Dermis microvascular lymphatic vessel endothelial cell (primary cell): ENCODE data around the gene WDR45B. TPM values are rescaled to one million over a fixed set of nuclear protein-coding genes. Genes with fewer than 3 reads are reported as not detected.
"Not testable (repeated sequence)": the region's sequence is repeated elsewhere in the genome, so short reads cannot be mapped to it uniquely, and the experiment has no call there.

Source experiments
- DNase-seq, 2 donors: peaks; one replicate each; pipeline versions ENCODE4 v3.0.0 to v3.0.0-alpha.2; 2010; ENCODE audit warnings: low read depth in 2 of 2
- total RNA-seq: library from RNA; depleted of rRNA; stranded (reverse); fragments of >200 nt; gene quantifications from 2 replicates; pipeline ENCODE4 v1.2.1, GENCODE V29; 2014

Gene WDR45B
- total RNA-seq, 1 donor from 2014 or later, result 51.0 TPM

- no peak for DNase-seq
Observed at GRCh38 chr17:82586576-82587233, 61.5 kb downstream of the WDR45B start.

- peak in 1 of 2 donors; percentile 55 for DNase-seq
Observed at GRCh38 chr17:82585935-82586575, 62.2 kb downstream of the WDR45B start.

DNA sequence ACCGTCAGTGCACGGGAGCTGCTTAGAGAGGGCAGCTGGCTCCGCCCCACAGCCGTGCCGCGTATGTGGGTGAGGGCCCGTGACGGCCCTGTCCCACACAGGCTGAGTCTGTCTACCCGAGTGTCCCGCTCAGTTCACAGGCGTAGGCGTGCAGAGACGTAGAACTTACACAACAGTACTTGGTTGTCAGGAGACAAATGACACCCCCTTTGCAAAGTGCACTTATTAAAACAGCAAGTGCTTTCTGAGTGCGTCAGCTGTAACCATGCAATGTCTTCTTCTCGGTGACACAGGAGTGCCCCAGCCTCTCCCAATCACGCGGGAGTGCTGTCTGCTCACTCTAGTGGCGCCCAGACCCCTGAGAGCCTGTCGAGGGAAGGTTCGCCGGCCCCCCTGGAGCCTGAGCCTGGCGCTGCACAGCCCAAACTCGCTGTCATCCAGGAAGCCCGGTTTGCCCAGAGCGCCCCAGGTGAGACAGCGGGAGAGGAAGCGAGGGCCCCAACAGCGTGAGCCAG lies 64.5 kb downstream of the WDR45B start:
- DNase-seq, result no peak

- DNase-seq, result no peak
Observed at GRCh38 chr17:82582709-82583108, 65.5 kb downstream of the WDR45B start.

DNA sequence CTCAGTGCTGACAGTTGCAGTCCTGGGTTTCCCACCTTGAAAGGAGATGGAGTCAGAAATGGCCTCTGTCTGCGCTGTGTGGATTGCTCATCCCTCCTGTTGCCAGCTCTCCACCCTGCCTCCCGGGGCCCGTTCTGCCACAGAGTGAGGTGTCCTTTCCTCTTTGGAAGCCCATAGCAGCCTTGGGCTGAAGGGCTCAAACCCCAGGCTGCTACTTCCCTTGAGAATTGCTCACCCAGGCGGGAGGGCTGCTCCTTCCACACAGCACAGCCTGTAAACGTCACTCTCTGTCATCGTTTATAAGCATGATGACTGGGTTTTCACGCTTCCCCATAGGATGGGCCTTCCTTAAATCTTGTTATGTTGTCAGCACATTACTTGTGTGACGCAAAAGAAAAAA lies 66.0 kb downstream of the WDR45B start:
- no peak for DNase-seq

GRCh38 chr17:82579969-82580368 lies 68.3 kb downstream of the WDR45B start:
- not testable (repeated sequence) for DNase-seq

- DNase-seq, result no peak
Observed at GRCh38 chr17:82577300-82577699, 70.9 kb downstream of the WDR45B start.

- DNase-seq, result not testable (repeated sequence)
Observed at GRCh38 chr17:82575581-82576221, 72.5 kb downstream of the WDR45B start.

- DNase-seq, result no peak
Observed at GRCh38 chr17:82574041-82574440, 74.2 kb downstream of the WDR45B start.

GRCh38 chr17:82571855-82572254 lies 76.4 kb downstream of the WDR45B start:
- DNase-seq, result no peak

DNA sequence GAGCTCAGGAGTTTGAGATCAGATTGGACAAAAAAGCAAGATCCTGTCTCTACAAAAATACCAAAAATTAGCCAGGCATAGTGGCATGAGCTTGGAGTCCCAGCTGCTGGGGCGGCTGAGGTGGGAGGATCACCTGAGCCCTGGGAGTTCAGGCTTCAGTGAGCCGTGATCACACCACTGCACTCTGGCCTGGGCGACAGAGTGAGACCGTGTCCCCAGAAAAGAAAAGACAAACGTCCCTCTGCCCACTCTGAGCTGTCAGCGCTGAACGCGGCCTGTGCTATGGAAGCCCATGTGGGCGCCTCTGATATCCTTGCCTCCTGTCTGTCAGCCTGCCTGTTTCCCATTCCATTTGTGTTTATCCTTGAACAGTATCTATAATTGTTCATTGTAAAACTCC lies 78.0 kb downstream of the WDR45B start:
- no peak for DNase-seq

GRCh38 chr17:82569621-82570020 lies 78.6 kb downstream of the WDR45B start:
- DNase-seq, result no peak

DNA sequence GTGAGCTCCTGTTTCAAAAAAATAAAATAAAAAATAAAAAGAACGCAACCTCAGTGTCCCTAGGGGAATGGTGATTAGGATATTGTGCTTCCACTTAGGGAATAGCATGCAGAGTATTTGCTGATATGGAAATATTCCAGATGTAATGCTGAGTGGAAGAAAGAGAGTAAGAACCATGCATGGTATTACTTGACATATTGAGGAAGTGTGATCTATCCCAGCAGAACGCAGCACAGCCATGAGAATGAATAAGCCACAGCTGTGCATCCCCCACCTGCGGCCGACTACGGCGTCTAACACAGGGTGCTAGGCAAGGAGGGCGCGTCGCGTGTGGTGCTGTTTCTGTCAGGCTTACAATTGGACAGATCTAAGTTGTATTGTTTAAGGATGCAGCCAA lies 79.2 kb downstream of the WDR45B start:
- DNase-seq, result no peak

GRCh38 chr17:82567286-82567685 lies 81.0 kb downstream of the WDR45B start:
- DNase-seq, result no peak

- DNase-seq, result no peak
Observed at GRCh38 chr17:82566129-82566960, 81.9 kb downstream of the WDR45B start.

- no peak for DNase-seq
Observed at GRCh38 chr17:82565551-82565950, 82.7 kb downstream of the WDR45B start.

Other genes with a start within 250 kb of the WDR45B start
- gene HEXD, start 230.1 kb downstream of the WDR45B start, total RNA-seq, result 6.8 and 15.7 TPM in 2 replicates
- 24.1 and 25.9 TPM in 2 replicates for gene OGFOD3, start 229.9 kb downstream of the WDR45B start, total RNA-seq
- gene CYBC1, start 197.7 kb downstream of the WDR45B start, total RNA-seq, result 30.6 and 58.8 TPM in 2 replicates
- gene NARF, start 189.7 kb downstream of the WDR45B start, total RNA-seq, result 56.0 and 123 TPM in 2 replicates
- gene FOXK2, start 128.7 kb downstream of the WDR45B start, total RNA-seq, result 18.0 and 29.8 TPM in 2 replicates
- gene RAB40B, start 50.3 kb upstream of the WDR45B start, total RNA-seq, result 4.6 and 7.3 TPM in 2 replicates
- gene FN3KRP, start 68.3 kb upstream of the WDR45B start, total RNA-seq, result 16.7 and 21.0 TPM in 2 replicates
- gene FN3K, start 87.2 kb upstream of the WDR45B start, total RNA-seq, result 3.5 and 6.4 TPM in 2 replicates
- gene TBCD, start 103.6 kb upstream of the WDR45B start, total RNA-seq, result 52.5 and 63.7 TPM in 2 replicates
- under 0.01 TPM in 2 replicates for gene ZNF750, start 191.6 kb upstream of the WDR45B start, total RNA-seq